AG20443 (cell line): ENCODE data around the gene FAM53A.
"Not testable (repeated sequence)": the region's sequence is repeated elsewhere in the genome, so short reads cannot be mapped to it uniquely, and the experiment has no call there.

Experiments used
- DNase-seq: peaks from one replicate; pipeline ENCODE4 v3.0.0; 2012; ENCODE audit warnings: low spot score, mixed read lengths

Gene FAM53A

DNA sequence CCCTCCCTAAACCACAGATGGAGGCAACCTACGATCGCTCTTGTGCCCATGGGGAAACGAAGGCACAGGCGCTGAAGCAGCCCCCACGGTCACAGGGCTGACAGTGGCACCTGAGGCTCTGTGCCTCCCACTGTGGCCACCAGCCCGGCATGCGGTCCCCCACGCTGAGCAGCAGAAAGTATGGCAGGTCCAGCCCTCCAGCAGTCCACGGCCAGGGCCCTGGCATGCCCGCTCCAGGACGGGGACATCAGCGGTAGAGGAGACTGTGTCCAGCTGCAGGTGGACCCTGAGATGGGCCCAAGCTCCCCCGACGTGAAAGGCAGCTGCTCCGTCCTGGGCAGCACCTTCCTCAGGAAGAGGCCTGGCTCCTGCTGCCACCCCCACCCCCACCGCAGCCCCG lies 61.2 kb downstream of the FAM53A start:
- no peak for DNase-seq

DNA sequence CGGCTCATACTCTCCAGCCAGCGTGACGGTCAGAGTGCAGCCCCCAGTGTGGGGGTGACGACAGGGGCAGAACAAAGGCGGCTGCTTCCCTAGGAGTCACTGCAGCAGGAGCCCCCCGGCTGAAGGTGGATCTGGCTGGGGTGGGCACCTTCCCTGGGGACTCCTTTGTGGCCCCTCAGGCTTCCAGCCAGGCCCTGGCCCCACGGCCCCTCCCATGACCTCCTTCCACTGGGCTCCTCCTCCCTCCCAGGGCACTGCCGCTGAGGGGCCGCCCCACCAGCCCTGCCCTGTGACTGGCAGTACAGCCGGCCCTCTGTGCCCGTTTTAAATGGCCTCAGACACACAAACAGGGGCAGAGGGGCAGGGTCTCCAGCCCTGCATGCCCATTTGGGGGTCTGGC lies 61.9 kb downstream of the FAM53A start:
- no peak for DNase-seq

DNA sequence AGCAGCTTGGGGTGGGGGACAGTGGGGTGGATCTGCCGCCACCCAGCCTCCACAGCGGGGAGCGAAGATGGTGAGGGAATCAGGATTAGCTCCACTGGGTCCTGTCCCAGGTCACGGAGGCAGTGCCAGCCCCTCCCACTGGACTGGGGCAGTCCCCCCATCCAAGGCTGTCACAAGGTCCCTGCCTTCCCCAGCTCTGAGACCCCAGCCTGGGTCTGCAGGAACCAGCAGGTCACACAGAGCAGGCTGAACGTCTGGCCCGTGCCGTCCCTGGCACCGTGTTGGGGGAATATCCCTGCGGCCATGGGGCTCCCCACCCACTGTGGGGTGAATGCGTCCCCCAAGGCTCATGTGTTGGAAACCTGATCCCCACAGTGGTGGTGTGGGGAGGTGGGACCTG lies 62.6 kb downstream of the FAM53A start:
- no peak for DNase-seq

DNA sequence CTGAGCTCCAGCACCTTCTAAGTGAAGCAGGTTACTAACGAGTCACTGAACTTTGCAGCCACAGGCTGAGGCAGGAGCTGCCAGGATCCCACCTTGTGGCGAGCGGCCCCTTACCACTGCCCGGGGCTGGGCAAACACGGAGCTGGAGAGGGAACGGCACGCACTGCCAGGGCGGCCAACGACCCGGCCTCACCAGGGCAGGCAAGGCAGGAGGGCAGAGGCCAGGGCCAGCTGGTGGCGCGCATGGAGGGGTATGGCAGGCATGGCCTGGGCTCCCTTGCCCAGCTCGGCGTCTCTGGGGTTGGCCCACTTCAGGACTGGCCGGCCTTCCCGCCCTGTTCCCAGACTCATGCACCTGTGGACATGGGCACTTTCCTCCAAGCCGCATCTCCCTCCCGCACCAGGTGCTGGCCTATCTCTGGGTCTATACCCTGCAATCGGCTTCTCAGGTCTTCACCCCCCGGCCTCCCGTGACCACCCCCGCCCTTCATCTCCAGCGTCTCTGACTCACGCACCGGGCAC lies 64.9 kb downstream of the FAM53A start:
- DNase-seq = no peak

DNA sequence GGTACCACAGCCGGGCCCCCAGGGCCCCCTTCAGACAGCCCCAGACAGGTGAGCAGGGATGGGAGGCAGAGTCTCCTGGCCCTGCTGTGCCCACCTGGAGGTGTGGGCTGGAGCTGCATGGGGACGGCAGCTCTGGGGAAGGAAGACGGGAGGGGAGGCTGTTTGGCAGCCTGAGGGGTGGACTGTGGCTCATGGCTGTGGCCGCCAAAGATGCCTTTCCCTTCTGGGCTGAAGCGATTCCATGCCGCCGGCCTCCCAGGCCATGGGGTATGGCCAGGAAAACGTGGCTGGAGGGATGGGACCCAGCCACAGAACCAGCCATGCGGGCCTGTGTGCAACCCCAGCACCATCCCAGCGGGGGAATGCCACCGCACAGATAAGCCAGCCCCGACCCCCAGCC lies 65.7 kb downstream of the FAM53A start:
- DNase-seq = no peak

DNA sequence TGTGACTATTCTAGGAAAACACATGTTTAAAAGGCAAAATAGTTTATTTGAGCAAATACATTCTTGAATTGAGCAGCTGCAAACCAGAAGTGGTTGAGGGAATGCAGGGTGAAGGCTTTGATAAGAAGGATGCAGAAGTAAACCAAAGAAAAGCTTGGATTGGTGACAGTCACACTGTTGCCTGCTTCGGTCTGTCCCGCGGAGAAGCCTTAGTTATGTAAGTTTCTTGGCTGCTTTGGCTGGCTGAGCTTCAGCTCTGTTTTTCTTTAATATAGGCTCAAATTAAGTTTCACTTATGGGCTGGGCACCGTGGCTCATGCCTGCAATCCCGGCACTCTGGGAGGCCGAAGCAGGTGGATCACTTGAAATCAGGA lies 67.6 kb downstream of the FAM53A start:
- no peak for DNase-seq

DNA sequence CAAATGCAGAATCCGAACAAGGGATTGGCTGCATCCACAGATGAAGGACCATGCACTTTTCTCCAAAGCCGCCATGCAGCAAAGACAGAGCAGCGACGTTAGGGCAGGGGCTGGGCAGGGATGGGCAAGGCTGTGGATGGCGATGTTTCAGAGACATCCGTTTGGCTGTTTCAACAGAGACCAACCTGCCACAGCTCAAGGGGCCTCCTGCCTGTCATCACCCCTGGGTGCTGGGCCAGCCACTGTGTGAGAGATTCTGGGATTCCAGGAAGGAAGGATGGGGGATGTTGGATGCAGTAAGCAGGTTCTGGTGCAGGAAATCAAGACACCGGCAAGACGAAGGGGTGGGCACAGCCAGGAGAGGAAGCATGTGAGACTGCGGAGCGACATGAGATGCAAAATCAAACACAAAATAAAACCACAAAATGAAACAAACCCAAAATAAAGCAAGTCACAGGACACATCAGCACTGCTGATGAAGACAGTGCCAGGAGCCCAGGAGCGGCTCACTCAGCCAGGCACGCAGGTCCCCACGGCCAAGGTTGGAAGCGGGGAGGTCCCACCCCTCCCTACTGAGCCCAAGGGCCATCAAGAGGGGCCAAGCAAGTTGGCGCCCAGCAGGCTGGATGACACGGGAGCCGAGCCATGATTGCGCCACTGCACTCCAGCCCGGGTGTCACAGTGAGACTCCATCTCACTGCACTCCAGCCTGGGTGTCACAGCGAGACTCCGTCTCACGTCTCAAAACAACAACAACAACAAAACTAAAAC lies 68.1 kb downstream of the FAM53A start:
- DNase-seq = no peak

DNA sequence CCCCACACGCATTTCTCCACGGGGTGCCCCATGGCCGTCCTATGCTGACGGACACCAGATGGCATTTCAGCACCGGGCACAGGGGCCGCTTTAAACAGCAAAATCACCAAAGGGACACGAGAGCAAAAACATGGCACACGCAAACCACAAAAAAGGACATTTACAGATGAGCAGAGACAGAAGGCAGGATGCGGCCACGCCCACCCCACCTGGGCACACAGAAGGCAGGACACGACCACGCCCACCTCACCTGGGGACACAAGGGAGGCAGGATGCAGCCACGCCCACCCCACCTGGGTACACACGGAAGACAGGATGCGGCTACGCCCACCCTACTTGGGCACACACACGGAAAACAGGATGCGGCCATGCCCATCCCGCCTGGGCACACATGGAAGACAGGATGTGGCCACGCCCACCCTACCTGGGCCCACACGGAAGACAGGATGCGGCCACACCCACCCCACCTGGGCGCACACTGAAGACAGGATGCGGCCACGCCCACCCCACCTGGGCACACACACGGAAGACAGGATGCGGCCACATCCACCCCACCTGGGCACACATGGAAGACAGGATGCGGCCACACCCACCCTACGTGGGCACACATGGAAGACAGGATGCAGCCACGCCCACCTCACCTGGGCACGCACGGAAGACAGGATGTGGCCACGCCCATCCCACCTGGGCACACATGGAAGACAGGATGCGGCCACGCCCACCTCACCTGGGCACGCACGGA lies 69.1 kb downstream of the FAM53A start:
- DNase-seq = no peak

DNA sequence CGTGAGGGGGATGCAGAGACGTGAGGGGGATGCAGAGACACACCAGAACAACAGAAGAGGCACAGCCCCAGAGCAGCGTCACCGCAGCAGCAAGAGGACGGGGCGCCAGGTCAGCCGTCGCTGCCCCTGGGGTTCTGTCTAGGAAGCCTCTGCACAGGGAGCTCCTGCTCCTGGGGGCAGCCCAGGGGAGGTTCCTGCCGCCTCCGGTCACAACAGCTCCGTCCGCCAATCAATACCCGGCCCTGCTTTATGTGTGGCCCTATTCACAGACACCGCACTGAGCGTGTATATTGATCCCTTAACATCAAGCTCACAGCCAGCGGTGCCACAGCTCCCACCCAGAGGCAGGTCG lies 69.6 kb downstream of the FAM53A start:
- no peak for DNase-seq

DNA sequence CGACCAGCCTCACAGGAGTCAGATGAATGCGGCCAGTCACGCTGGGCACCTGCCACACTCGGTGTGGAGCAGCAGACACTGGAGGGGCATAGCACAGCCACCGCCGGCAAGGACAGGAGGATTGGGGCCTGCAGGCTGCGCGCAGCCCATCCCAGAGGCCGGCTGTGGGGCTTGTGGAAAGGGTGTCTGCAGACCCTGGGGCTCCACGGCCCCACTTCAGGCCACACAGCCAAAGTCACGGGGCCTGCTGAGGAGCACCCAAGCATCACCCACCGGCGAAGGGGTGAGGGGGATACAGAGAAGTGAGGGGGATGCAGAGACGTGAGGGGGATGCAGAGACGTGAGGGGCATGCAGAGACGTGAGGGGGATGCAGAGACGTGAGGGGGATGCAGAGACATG lies 70.1 kb downstream of the FAM53A start:
- no peak for DNase-seq

DNA sequence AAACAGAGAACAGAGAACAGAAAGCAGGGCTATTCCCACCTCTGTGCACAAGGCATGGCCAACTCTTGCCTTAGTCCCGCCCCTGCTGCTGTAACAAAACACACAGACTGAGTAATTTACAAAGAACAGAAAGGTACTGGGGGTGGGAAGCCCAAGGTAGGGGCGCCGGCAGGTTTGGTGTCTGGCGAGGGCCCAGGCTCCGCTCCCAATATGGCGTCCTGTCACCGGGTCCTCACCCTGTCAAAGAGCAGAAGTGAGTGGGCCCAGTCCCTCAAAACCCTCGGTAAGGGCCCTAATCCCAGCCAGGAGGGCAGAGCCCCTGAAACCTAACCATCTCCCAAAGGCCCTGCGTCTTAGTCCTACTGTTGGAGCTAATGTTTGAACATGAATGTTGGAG lies 71.0 kb downstream of the FAM53A start:
- DNase-seq = no peak

DNA sequence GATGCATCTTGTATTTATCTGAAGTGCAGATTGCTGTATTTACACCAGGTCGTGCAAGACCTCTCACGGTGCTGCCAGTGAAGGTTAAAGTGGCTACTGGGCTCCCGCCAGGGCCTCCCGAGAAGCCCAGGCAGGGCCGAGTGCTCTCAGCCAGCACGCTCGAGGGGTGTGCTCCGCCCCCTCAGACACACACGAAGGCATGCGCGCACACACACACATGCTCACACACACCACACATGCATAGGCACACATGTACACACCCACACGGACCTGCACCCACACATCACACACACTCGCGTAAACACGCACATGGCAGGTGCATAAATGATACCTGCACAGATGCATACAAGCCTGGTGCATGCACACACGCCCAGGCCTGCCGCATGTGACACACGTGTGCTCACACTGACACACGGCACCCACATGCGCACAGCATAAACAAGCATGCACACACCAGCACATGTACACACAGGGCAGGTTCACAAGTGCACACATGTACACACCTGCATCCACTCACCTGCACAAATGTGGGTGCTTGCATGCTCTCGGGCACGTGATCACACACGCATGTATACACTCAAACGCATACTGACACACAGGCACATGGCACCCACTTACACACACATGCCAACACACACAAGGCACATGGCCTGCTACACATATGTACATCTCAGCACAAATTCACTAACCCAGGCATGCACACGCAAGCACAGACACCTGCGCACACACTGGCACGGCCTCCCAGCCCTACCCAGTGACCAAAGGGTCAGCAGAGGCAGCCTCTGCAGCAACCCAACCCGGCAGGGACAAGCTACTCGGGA lies 71.6 kb downstream of the FAM53A start:
- no peak for DNase-seq

DNA sequence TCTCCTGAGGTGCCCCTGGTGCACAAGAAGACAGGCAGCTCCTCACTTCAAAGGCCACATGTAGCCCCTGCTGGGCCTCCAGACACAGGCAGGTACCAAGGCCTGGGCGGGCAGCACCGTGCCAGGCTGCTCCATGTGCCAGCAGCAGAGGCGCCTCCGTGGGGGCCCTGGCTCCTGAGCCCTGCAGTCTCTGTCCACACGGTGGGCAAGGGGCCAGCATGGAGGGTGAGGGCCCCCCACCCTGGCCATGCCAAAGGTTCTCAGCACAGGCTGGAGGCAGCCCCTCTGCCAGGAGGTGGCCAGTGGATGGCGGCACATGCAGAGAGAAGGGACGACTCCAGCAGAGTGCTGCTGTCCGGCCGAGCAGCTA lies 72.6 kb downstream of the FAM53A start:
- DNase-seq = no peak

DNA sequence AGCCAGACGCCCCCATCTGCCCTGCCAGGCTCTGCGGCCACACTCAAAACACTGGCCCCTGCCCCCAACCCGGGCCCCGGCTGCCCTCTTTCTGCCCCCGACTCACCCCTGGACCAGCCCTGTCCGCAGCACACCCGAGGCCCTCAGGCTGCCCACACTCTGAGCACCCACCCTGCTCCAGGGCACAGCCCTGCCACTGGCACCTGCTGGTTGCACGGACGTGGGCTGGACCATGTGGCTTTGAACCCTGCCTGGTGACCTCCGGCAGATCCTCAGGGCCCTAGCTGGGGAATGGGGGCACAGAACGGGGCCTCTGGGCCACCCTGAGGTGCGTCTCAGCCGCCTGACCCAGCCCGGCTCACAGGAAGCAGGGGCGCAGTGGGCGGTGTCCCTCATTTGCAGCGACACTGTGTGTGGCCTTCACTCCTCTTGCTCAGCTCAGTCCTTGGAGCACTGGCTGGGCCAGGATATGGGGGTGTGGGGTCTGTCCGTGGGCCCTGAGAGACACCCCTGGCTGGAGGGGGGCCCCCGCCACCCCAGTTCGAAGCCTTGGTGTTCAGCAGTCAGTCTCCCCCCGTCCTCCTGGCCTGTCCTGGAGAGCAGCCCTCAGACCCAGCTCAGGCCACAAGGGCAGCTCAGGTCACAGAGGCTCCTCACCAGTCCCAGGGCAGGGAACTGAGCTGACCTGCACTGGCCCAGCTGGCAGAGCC lies 73.2 kb downstream of the FAM53A start:
- DNase-seq = no peak

DNA sequence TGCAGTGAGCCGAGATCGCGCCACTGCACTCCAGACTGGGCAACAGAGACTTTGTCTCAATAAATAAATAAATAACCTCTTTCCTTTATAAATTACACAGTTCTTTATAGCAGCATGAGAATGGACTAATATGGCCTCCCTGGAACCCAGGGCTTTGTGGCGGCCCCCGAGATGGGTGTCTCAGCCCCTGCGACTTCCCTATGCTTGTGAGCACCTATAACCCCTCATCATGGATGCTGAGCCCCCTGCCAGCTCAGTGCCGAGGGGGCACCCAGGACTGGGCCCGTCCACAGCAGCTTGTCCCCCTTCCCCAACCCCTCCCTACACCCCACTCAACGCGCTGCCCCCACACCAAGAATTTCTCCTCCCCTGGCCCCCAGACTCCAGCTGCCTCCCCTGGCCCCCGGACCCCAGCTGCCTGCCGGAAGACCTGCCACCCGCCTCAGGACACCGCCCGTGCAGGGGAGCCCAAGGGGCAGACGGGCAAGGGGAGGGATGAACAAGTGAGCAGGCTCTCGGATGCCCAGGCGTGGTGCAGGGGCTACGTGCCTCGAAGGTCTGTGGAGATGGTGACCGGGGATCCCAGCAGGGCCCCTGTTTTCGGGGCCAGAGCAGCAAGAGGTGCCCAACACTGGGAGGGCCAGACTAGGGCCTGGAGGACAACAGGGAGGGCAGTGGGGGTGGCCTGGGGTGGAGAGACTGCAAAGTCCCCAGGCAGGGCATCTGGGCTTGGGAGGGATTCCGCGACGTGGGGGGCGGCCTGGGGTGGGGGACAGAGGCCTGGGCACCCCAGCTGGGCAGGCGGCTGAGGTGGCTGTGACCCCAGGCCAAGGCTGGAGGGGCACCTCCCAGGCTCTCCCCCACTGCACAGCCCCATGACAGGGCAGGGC lies 74.0 kb downstream of the FAM53A start:
- DNase-seq = no peak

DNA sequence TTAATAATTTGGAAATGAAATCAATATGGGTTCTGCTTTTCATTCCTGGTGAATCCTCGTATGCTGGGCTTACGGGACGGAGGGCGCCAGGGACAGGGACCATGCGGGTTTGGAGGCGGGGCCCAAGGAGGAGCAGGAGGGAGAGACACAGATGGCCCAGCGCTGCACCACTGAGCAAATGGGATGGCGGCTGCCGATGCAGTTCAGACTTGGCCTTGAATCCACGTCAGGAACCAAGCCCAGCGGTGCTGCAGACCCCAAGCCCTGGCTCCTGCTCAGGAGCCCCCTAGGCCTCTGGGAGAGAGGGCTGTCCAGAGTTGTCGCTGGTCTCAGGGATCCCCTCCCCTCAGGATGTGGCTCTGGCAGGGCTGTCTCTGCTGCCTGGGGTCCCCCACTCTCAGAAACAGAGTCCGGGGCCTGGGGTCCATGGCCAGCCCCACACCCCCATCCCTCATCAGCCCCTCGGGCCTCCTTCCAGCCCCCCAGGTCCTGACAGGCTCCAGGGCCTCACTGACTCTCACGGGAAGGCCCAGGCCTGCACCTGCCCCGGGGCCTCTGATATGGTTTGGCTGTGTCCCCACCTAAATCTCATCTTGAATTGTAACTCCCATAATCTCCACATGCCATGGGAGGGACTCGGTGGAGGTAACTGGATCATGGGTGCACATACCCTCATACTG lies 75.2 kb downstream of the FAM53A start:
- no peak for DNase-seq

DNA sequence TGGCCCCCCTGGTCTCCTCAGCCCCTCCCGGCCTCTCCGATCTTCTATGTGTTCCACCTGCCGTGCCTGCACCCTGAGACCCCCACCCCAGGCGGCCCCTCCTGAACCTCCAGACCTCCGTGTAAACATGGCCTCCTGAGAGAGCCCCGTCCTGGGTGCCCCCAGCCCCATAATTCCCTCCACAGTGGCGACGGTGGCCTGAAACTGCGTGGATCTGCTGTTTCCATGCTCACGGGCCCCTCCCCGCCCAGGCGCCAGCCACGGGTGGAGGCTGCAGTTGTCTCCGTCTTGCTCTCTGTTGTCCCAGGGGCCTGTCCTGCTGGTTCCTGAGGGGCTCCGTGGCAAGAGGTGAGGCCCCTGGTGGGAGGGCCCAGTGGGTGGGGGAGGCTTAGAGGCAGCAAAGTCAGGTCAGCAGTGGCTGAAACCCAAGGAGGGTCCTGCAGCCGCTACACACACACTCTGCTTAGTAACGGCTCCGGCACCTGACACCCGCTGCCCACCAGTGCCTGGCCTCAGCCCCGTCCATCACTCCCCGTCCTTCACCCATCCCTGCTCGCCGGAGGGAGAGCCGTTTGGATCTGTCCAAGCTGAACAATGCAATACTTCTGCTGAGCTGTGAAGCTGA lies 75.8 kb downstream of the FAM53A start:
- no peak for DNase-seq

DNA sequence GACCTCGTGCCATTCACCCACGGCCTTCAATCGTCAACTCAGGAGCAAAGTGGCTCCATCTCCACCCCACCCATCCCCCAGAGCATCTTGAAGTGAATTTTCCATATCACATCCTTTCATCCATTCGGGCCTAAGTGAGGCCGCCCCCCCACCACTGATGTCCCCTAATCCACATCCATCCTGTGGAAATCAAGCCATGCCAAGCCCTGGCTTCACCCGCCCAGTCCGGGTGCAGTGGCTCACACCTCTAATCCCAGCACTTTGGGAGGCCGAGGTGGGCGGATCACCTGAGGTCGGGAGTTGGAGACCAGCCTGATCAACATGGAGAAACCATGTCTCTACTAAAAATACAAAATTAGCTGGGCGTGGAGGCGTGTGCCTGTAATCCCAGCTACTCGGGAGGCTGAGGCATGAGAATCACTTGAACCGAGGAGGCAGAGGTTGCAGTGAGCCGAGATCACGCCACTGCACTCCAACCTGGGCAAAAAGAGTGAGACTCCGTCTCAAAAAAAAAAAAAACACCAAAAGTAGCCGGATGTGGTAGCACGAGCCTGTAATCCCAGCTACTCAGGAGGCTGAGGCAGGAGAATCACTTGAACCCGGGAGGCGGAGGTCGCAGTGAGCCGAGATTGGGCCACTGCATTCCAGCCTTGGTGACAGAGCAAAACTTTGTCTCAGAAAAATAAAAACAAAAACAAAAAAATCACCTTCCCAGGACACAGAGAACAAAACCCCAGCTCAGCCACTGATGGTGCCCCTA lies 76.5 kb downstream of the FAM53A start:
- not testable (repeated sequence) for DNase-seq

DNA sequence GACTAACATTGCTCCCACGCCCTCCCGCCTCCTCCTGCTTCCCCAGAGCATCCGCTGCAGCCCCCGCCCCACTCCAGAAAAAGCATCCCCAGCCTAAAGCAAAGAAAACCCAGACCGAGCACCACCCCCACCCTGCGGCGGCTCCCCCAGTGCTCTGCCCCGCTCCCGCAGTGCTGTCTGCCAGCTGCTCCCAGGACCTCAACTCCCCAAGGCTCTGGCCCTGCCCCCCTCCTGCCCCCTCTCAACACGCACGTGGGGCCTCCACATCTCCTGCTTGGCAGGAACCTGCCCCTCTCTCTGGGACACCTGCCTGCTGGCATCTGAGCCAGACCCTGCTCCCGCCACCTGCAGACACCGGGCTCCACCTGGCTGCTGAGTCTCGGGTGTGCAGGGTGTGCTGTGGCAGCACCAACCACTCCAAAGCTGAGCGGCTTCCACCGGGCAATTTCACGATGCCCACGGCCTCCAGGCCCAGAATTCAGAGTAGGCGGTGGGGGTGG lies 79.4 kb downstream of the FAM53A start:
- no peak for DNase-seq
